Left lung (tissue), 10 donors: Measurements from ENCODE around the gene MON1A. TPM values are rescaled to one million over a fixed set of nuclear protein-coding genes. Genes with fewer than 3 reads are reported as not detected.

Experiments
- ATAC-seq: fragments of 200-7000 bp; cut with Tn5 transposase; one replicate; pipeline ENCODE4 v1.9.1; 2020; ENCODE audit warnings: moderate library complexity
- DNase-seq, 4 donors: peaks; one replicate each; pipeline ENCODE4 v3.0.0-alpha.2; 2013 to 2020
- H3K27ac ChIP-seq, 2 donors: fragments of 200-600 bp; sonication (generic) in 1 of 2; one replicate each; pipeline versions ENCODE4 v1.5.0 to v1.8.0; 2020 to 2021
- H3K27me3 ChIP-seq, 2 donors: fragments of 200-600 bp; sonication (generic) in 1 of 2; one replicate each; pipeline versions ENCODE4 v1.5.0 to v1.8.0; 2020 to 2021
- H3K36me3 ChIP-seq, 2 donors: fragments of 200-600 bp; sonication (generic) in 1 of 2; one replicate each; pipeline versions ENCODE4 v1.5.0 to v1.8.0; 2020 to 2021
- H3K4me1 ChIP-seq, 2 donors: fragments of 200-600 bp; one replicate each; pipeline ENCODE4 v1.8.0; 2021
- H3K4me3 ChIP-seq, 2 donors: fragments of 200-600 bp; sonication (generic) in 1 of 2; one replicate each; pipeline versions ENCODE4 v1.5.0 to v1.8.0; 2020 to 2021; ENCODE audit warnings: mild to moderate bottlenecking in 1 of 2
- H3K9me3 ChIP-seq, 2 donors: fragments of 200-600 bp; sonication (generic) in 1 of 2; one replicate each; pipeline versions ENCODE4 v1.5.0 to v1.8.0; 2020 to 2021
- CTCF ChIP-seq, 2 donors: fragments of 200-600 bp; sonication (generic) in 1 of 2; IDR thresholded peaks; one replicate each; pipeline versions ENCODE4 v1.5.0 to v1.8.0; 2021; ENCODE audit warnings: antibody characterized with exemption in 2 of 2
- intact Hi-C, 2 donors: fragments of 100-400 bp; cut with DNase I; formaldehyde crosslinking; loops; one replicate each; pipeline versions ENCODE4 v1.11.2 to v1.14.2; 2022
- polyA plus RNA-seq, 6 donors: library from polyadenylated mRNA; unstranded; fragments of 120-200 nt; gene quantifications; one replicate each; pipeline ENCODE4 v1.2.1, GENCODE V29; 2013; ENCODE audit not compliant: insufficient read length in 6 of 6
- total RNA-seq, 2 donors: library from RNA; stranded (reverse); fragmentation: NEBNext Ultra II Directional; extraction: Animal tissue kit (Norgen Biotek cat#: 25700); gene quantifications; one replicate each; pipeline ENCODE4 v1.2.1, GENCODE V29; 2021
- donor health status: DM: no; HTN: yes; CAD: no.
- donor health status: DM: no; HTN: no; CAD: no.

MON1A gene
- total and polyA plus RNA-seq, 8 donors: 8.5 to 15.6 (median 12.6) TPM

- H3K4me1 ChIP-seq: peaks cover 0 to 12% of the 10 kb centered on the region in 2 donors
- H3K9me3 ChIP-seq: no peaks in the 10 kb centered on the region
- no peaks in the 10 kb centered on the region for H3K36me3 ChIP-seq
- intact Hi-C loops: no loop called here
- no peak overlapping the region for H3K27ac ChIP-seq
- peaks cover 28 to 47% of the 10 kb centered on the region in 2 donors for H3K27me3 ChIP-seq
- ATAC-seq (no peak), DNase-seq (no peak)
- TF ChIP-seq CTCF (IDR thresholded peaks at IDR 0.05): no peak
- no peak overlapping the region for H3K4me3 ChIP-seq
Measured at GRCh38 chr3:49871531-49872153, 58.0 kb downstream of the MON1A start.

GRCh38 chr3:49869525-49870126 lies 60.0 kb downstream of the MON1A start, which contains the start of gene CAMKV:
Gene CAMKV, minus strand, starts transcription at chr3:49869906. Its CDS starts 7,518 bp downstream, at chr3:49862388.
- Histone ChIP-seq H3K36me3 (no peaks in the 10 kb centered on the region), H3K4me1 (peaks cover 0 to 12% of the 10 kb centered on the region in 2 donors), H3K27me3 (peaks cover 28 to 67% of the 10 kb centered on the region in 2 donors), H3K4me3 (peak within 1 kb of the TSS in 1 of 2 donors; percentile 29), H3K9me3 (no peaks in the 10 kb centered on the region), H3K27ac (no peak within 1 kb of the TSS)
- intact Hi-C loops: no loop called here
- no peak for TF ChIP-seq CTCF (IDR thresholded peaks at IDR 0.05)
- ATAC-seq: peak; percentile 16
- peak in 1 of 4 donors; percentile 83 for DNase-seq

GRCh38 chr3:49868862-49869466 lies 60.6 kb downstream of the MON1A start:
- H3K4me3 ChIP-seq: peak overlapping the region in 1 of 2 donors; percentile 29

GRCh38 chr3:49867871-49868321 lies 61.7 kb downstream of the MON1A start:
- H3K27me3 ChIP-seq: peaks cover 28 to 83% of the 10 kb centered on the region in 2 donors
- TF ChIP-seq CTCF (IDR thresholded peaks at IDR 0.05): no peak
- no peak overlapping the region for H3K4me3 ChIP-seq
- DNase-seq (peak in 2 of 4 donors; percentile 29 to 56), ATAC-seq (peak; percentile 64)
- intact Hi-C loops: no loop called here
- H3K27ac ChIP-seq: no peak overlapping the region
- H3K4me1 ChIP-seq: peaks cover 0 to 12% of the 10 kb centered on the region in 2 donors
- no peaks in the 10 kb centered on the region for H3K9me3 ChIP-seq
- H3K36me3 ChIP-seq: no peaks in the 10 kb centered on the region

More at GRCh38 chr3:49868862-49869466, 60.6 kb downstream of the MON1A start:
- TF ChIP-seq CTCF (IDR thresholded peaks at IDR 0.05): no peak
- ATAC-seq (no peak), DNase-seq (no peak)
- H3K36me3 ChIP-seq: no peaks in the 10 kb centered on the region
- intact Hi-C loops: no loop called here
- peaks cover 0 to 12% of the 10 kb centered on the region in 2 donors for H3K4me1 ChIP-seq
- peaks cover 28 to 73% of the 10 kb centered on the region in 2 donors for H3K27me3 ChIP-seq
- no peaks in the 10 kb centered on the region for H3K9me3 ChIP-seq
- H3K27ac ChIP-seq: no peak overlapping the region

- Histone ChIP-seq H3K4me1 (peaks cover 0 to 12% of the 10 kb centered on the region in 2 donors), H3K27me3 (peaks cover 28 to 83% of the 10 kb centered on the region in 2 donors), H3K9me3 (no peaks in the 10 kb centered on the region), H3K4me3 (no peak overlapping the region), H3K36me3 (no peaks in the 10 kb centered on the region), H3K27ac (no peak overlapping the region)
- TF ChIP-seq CTCF (IDR thresholded peaks at IDR 0.05): no peak
- intact Hi-C loops: no loop called here
- DNase-seq (no peak), ATAC-seq (no peak)
Measured at GRCh38 chr3:49867400-49867799, 62.2 kb downstream of the MON1A start.
